Keratinocyte (primary cell): ENCODE results near the gene CCSER1. TPM values are rescaled to one million over a fixed set of nuclear protein-coding genes. Genes with fewer than 3 reads are reported as not detected.

Experiments
- DNase-seq: peaks from one replicate; pipeline ENCODE4 v3.0.0-alpha.2; 2011; ENCODE audit warnings: low read depth, missing footprints, low spot score
- FAIRE-seq: peaks from 2 replicates; lab custom pipeline; 2011; peaks lifted over from hg19 to GRCh38; lab: Jason Lieb, UNC
- H2AFZ ChIP-seq: 2 replicates; pipeline ENCODE4 v1.6.0; 2012; ENCODE audit warnings: low read length, control low read depth, inconsistent platforms; ENCODE audit not compliant: control insufficient read depth
- H3K27ac ChIP-seq: 2 replicates; pipeline ENCODE4 v1.5.1; 2011; ENCODE audit warnings: low read length; ENCODE audit not compliant: control insufficient read depth, insufficient read depth
- H3K27me3 ChIP-seq: 3 replicates; pipeline ENCODE4 v1.6.0; 2011; ENCODE audit warnings: low read length; ENCODE audit not compliant: control insufficient read depth, insufficient read depth; ENCODE audit errors: extremely low read depth
- H3K36me3 ChIP-seq, 2 experiments: 2 replicates in 1 of 2; 3 replicates in 1 of 2; pipeline ENCODE4 v1.5.1; 2011; ENCODE audit warnings: low read length in 2 of 2, mild to moderate bottlenecking in 1 of 2; ENCODE audit not compliant: control insufficient read depth in 2 of 2, insufficient read depth in 2 of 2; ENCODE audit errors: extremely low read depth in 1 of 2
- H3K4me1 ChIP-seq: 3 replicates; pipeline ENCODE4 v1.5.1; 2011; ENCODE audit warnings: low read length; ENCODE audit not compliant: control insufficient read depth, insufficient read depth; ENCODE audit errors: extremely low read depth
- H3K4me2 ChIP-seq: 3 replicates; pipeline ENCODE4 v1.6.0; 2011; ENCODE audit warnings: low read depth, low read length; ENCODE audit not compliant: control insufficient read depth, insufficient read depth; ENCODE audit errors: extremely low read depth
- H3K4me3 ChIP-seq, 3 experiments: fragments of 200-600 bp in 1 of 3; sonication (generic) in 1 of 3; 2 replicates in 2 of 3; 3 replicates in 1 of 3; pipeline ENCODE4 v1.5.1; 2011 to 2016; ENCODE audit warnings: low read length in 3 of 3, mild to moderate bottlenecking in 3 of 3, control low read depth in 2 of 3, inconsistent platforms in 1 of 3, low read depth in 1 of 3, mixed read lengths in 1 of 3, mixed run types in 1 of 3, moderate library complexity in 1 of 3; ENCODE audit not compliant: control insufficient read depth in 2 of 3, insufficient read depth in 2 of 3; ENCODE audit errors: extremely low read depth in 1 of 3
- H3K79me2 ChIP-seq: 2 replicates; pipeline ENCODE4 v1.6.0; 2012; ENCODE audit warnings: low read length; ENCODE audit not compliant: control insufficient read depth, insufficient read depth
- H3K9ac ChIP-seq: 3 replicates; pipeline ENCODE4 v1.6.0; 2011; ENCODE audit warnings: low read length; ENCODE audit not compliant: control insufficient read depth, insufficient read depth; ENCODE audit errors: extremely low read depth
- H3K9me1 ChIP-seq: 3 replicates; pipeline ENCODE4 v1.6.0; 2011; ENCODE audit warnings: low read length; ENCODE audit not compliant: control insufficient read depth, insufficient read depth; ENCODE audit errors: extremely low read depth
- H3K9me3 ChIP-seq: 2 replicates; pipeline ENCODE4 v1.5.1; 2012; ENCODE audit warnings: low read depth, low read length; ENCODE audit not compliant: control insufficient read depth
- H4K20me1 ChIP-seq: 3 replicates; pipeline ENCODE4 v1.6.0; 2011; ENCODE audit warnings: low read length; ENCODE audit not compliant: control insufficient read depth, insufficient read depth; ENCODE audit errors: extremely low read depth
- CTCF ChIP-seq, 3 experiments: IDR thresholded peaks in 1 of 3; conservative IDR thresholded peaks in 1 of 3; optimal IDR thresholded peaks in 1 of 3; 2 replicates in 2 of 3; 3 replicates in 1 of 3; pipeline versions ENCODE3 to v1.5.1; 2011; ENCODE audit warnings: low read length in 3 of 3, mild to moderate bottlenecking in 3 of 3, moderate library complexity in 2 of 3, control low read depth in 1 of 3, inconsistent platforms in 1 of 3; ENCODE audit not compliant: insufficient read depth in 2 of 3; ENCODE audit errors: extremely low read depth in 1 of 3
- EZH2 ChIP-seq: IDR thresholded peaks from one replicate; pipeline ENCODE4 v1.6.1; 2012; ENCODE audit warnings: inconsistent platforms, mild to moderate bottlenecking, low read length, moderate library complexity
- dilution Hi-C: fragments of 300-500 bp; cut with MboI; formaldehyde crosslinking; loops from one replicate; pipeline ENCODE4 v1.7.0; 2020; ENCODE audit warnings: low sequenced_read_pairs; ENCODE audit not compliant: extremely low pct_ligation_motif_present
- polyA plus RNA-seq, 5 experiments: library from polyadenylated mRNA; depleted of rRNA in 3 of 5; stranded (reverse) in 3 of 5; stranded (forward) in 1 of 5; unstranded in 1 of 5; fragments of >200 nt; gene quantifications; 1 replicate in 1 of 5; 2 replicates in 3 of 5; 3 replicates in 1 of 5; pipeline versions ENCODE4 v1.2.1 to v1.2.3, GENCODE V29; 2011 to 2012; ENCODE audit warnings: missing spikeins in 2 of 5, low read depth in 1 of 5, low replicate concordance in 1 of 5

CCSER1 gene
- polyA plus RNA-seq, 1 donor (not counting 4 experiments of a cell fraction or from before 2014, with no cell fraction given): 1.2 TPM

- no peak overlapping the region for H2AFZ ChIP-seq
- no peaks in the 10 kb centered on the region for H3K9me1 ChIP-seq
- FAIRE-seq (no peak), DNase-seq (no peak)
- no peak for TF ChIP-seq CTCF (optimal IDR thresholded peaks at IDR 0.05 in 1 of 3, IDR thresholded peaks at IDR 0.05 in 1 of 3, conservative IDR thresholded peaks at IDR 0.05 in 1 of 3; ENCODE audit: extremely low read depth in 1 of 3, insufficient read depth in 2 of 3, low read length in 3 of 3)
- no peak for TF ChIP-seq EZH2
- no peaks in the 10 kb centered on the region for H3K79me2 ChIP-seq
- no peaks in the 10 kb centered on the region for H3K36me3 ChIP-seq
- no peak overlapping the region for H3K27ac ChIP-seq
- H3K4me1 ChIP-seq: no peaks in the 10 kb centered on the region
- dilution Hi-C loops: no loop called here
- H3K4me2 ChIP-seq: no peak overlapping the region
- H3K9me3 ChIP-seq: no peaks in the 10 kb centered on the region
- no peak overlapping the region for H3K4me3 ChIP-seq
- no peaks in the 10 kb centered on the region for H3K27me3 ChIP-seq
- no peaks in the 10 kb centered on the region for H4K20me1 ChIP-seq
- H3K9ac ChIP-seq: no peak overlapping the region
Measured at GRCh38 chr4:90328558-90328957, 201.4 kb downstream of the CCSER1 start.

GRCh38 chr4:90330546-90330945 lies 203.4 kb downstream of the CCSER1 start:
- Histone ChIP-seq H3K27me3 (no peaks in the 10 kb centered on the region), H2AFZ (no peak overlapping the region), H3K4me3 (no peak overlapping the region), H3K4me2 (no peak overlapping the region), H3K4me1 (no peaks in the 10 kb centered on the region), H3K36me3 (no peaks in the 10 kb centered on the region), H3K79me2 (no peaks in the 10 kb centered on the region), H4K20me1 (no peaks in the 10 kb centered on the region), H3K9ac (no peak overlapping the region), H3K9me3 (no peaks in the 10 kb centered on the region), H3K9me1 (no peaks in the 10 kb centered on the region), H3K27ac (no peak overlapping the region)
- DNase-seq: no peak
- dilution Hi-C loops: no loop called here
- no peak for FAIRE-seq
- TF ChIP-seq CTCF (optimal IDR thresholded peaks at IDR 0.05 in 1 of 3, IDR thresholded peaks at IDR 0.05 in 1 of 3, conservative IDR thresholded peaks at IDR 0.05 in 1 of 3; ENCODE audit: extremely low read depth in 1 of 3, insufficient read depth in 2 of 3, low read length in 3 of 3) (no peak), EZH2 (no peak)
